ENCODE data around the gene ZNF205. TPM values are rescaled to one million over a fixed set of nuclear protein-coding genes. Genes with fewer than 3 reads are reported as not detected.

ZNF205 gene
- total and polyA plus RNA-seq, 2 experiments from 2014 or later = 16.6 to 29.1 TPM

DNA sequence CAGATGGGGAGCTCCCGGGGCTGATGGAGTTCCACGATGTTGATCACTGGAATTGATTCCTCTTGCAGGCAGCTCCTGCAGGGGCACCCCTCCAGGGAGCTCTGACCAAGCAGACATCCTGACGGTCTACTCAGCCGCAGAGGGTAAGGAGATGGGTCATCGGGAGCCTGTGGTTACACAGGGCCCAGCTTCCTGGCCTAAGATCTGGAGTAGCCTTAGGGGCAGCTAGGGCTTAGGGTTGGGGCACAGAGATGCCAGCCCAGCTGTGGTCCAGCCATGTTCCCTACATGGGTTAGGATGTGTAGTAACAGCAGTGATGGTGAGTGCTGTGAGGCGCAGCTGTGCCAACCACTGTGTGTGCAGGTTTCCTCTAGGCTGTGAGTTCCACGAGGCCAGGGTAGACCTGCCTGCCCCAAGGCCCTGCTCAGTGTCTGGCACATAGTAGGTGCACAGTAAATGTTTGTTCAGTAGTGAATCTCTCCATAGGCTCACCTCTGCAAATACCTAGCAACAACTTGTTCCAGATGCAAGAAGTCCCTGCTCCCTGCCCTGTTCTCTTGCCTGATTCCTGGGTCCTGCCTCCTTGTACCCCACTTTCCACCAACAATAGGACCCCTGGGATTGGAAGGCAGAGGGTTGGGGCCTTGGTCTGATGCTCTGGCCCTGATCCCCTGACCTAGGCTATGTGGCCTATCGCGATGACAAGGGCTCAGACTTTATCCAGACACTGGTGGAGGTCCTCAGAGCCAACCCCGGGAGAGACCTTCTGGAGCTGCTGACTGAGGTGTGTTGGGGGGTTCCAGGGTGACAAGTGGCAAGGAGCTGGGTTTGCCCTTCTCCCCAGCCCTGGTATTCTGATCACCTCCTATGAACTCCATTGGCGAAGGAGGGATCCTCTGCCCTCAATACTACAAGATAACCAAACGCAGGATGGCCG is 36.1 kb downstream of the ZNF205 start:
- Histone ChIP-seq H3K9me2 (ENCODE audit: insufficient read depth) (no peaks in the 10 kb centered on the region), H4K20me1 (replicated peaks; ENCODE audit: insufficient read depth) (no peaks in the 10 kb centered on the region), H3K4me3 (peak overlapping the region; percentile 96; the same call in 1 of the 2 replicates), H3K36me3 (ENCODE audit: insufficient read depth) (no peaks in the 10 kb centered on the region), H3K4me1 (ENCODE audit: insufficient read depth) (peaks cover 5% of the 10 kb centered on the region; the same call in 1 of the 2 replicates), H3K27me3 (ENCODE audit: insufficient read depth) (peaks cover 16% of the 10 kb centered on the region), H3F3A (replicated peaks; ENCODE audit: low read depth) (peaks cover 27% of the 10 kb centered on the region), H2AFZ (no peak overlapping the region), H3K79me2 (replicated peaks; ENCODE audit: insufficient read depth) (no peaks in the 10 kb centered on the region), H3K4me2 (peak overlapping the region; percentile 99; the same call in 1 of the 2 replicates), H3K27ac (ENCODE audit: low read depth) (no peak overlapping the region)
- Mint-ChIP-seq H3K4me3 (peak overlapping the region; percentile 88), H3K27me3 (ENCODE audit: insufficient read depth, low read depth, poor library complexity) (peaks cover 34% of the 10 kb centered on the region), H3K9me3 (peaks cover 10% of the 10 kb centered on the region), H3K4me1 (peaks cover 10% of the 10 kb centered on the region), H3K27ac (no peak overlapping the region), H3K36me3 (ENCODE audit: low read depth) (peaks cover 5% of the 10 kb centered on the region; the same call in 2 of the 3 replicates)
- TF ChIP-seq ZNF114 (CRISPR knock-in tag; IDR thresholded peaks at IDR 0.05) (no peak), STAT1 (IDR thresholded peaks at IDR 0.05; ENCODE audit: unreplicated experiment) (no peak), POLR2AphosphoS5 (IDR thresholded peaks at IDR 0.05; ENCODE audit: low read depth) (no peak), NANOG (IDR thresholded peaks at IDR 0.05; ENCODE audit: borderline replicate concordance) (no peak), CREB1 (CRISPR knock-in tag; IDR thresholded peaks at IDR 0.05; ENCODE audit: low read depth) (no peak), EZH2 (IDR thresholded peaks at IDR 0.05; ENCODE audit: low read depth, unreplicated experiment) (no peak), EZH2phosphoT487 (IDR thresholded peaks at IDR 0.05; ENCODE audit: unreplicated experiment) (no peak), JUNB (IDR thresholded peaks at IDR 0.05; ENCODE audit: unreplicated experiment) (no peak), ZNF331 (CRISPR knock-in tag; IDR thresholded peaks at IDR 0.05; ENCODE audit: low read depth) (no peak)
- TF ChIP-seq, protein P1, sequence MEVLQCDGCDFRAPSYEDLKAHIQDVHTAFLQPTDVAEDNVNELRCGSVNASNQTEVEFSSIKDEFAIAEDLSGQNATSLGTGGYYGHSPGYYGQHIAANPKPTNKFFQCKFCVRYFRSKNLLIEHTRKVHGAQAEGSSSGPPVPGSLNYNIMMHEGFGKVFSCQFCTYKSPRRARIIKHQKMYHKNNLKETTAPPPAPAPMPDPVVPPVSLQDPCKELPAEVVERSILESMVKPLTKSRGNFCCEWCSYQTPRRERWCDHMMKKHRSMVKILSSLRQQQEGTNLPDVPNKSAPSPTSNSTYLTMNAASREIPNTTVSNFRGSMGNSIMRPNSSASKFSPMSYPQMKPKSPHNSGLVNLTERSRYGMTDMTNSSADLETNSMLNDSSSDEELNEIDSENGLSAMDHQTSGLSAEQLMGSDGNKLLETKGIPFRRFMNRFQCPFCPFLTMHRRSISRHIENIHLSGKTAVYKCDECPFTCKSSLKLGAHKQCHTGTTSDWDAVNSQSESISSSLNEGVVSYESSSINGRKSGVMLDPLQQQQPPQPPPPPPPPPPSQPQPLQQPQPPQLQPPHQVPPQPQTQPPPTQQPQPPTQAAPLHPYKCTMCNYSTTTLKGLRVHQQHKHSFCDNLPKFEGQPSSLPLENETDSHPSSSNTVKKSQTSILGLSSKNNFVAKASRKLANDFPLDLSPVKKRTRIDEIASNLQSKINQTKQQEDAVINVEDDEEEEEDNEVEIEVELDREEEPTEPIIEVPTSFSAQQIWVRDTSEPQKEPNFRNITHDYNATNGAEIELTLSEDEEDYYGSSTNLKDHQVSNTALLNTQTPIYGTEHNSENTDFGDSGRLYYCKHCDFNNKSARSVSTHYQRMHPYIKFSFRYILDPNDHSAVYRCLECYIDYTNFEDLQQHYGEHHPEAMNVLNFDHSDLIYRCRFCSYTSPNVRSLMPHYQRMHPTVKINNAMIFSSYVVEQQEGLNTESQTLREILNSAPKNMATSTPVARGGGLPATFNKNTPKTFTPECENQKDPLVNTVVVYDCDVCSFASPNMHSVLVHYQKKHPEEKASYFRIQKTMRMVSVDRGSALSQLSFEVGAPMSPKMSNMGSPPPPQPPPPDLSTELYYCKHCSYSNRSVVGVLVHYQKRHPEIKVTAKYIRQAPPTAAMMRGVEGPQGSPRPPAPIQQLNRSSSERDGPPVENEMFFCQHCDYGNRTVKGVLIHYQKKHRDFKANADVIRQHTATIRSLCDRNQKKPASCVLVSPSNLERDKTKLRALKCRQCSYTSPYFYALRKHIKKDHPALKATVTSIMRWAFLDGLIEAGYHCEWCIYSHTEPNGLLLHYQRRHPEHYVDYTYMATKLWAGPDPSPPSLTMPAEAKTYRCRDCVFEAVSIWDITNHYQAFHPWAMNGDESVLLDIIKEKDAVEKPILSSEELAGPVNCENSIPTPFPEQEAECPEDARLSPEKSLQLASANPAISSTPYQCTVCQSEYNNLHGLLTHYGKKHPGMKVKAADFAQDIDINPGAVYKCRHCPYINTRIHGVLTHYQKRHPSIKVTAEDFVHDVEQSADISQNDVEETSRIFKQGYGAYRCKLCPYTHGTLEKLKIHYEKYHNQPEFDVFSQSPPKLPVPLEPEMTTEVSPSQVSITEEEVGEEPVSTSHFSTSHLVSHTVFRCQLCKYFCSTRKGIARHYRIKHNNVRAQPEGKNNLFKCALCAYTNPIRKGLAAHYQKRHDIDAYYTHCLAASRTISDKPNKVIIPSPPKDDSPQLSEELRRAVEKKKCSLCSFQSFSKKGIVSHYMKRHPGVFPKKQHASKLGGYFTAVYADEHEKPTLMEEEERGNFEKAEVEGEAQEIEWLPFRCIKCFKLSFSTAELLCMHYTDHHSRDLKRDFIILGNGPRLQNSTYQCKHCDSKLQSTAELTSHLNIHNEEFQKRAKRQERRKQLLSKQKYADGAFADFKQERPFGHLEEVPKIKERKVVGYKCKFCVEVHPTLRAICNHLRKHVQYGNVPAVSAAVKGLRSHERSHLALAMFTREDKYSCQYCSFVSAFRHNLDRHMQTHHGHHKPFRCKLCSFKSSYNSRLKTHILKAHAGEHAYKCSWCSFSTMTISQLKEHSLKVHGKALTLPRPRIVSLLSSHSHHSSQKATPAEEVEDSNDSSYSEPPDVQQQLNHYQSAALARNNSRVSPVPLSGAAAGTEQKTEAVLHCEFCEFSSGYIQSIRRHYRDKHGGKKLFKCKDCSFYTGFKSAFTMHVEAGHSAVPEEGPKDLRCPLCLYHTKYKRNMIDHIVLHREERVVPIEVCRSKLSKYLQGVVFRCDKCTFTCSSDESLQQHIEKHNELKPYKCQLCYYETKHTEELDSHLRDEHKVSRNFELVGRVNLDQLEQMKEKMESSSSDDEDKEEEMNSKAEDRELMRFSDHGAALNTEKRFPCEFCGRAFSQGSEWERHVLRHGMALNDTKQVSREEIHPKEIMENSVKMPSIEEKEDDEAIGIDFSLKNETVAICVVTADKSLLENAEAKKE (CRISPR knock-in tag; IDR thresholded peaks at IDR 0.05) = no peak
- TF ChIP-seq, protein P2, sequence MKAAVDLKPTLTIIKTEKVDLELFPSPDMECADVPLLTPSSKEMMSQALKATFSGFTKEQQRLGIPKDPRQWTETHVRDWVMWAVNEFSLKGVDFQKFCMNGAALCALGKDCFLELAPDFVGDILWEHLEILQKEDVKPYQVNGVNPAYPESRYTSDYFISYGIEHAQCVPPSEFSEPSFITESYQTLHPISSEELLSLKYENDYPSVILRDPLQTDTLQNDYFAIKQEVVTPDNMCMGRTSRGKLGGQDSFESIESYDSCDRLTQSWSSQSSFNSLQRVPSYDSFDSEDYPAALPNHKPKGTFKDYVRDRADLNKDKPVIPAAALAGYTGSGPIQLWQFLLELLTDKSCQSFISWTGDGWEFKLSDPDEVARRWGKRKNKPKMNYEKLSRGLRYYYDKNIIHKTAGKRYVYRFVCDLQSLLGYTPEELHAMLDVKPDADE (IDR thresholded peaks at IDR 0.05) = no peak
- TF ChIP-seq, protein P3, sequence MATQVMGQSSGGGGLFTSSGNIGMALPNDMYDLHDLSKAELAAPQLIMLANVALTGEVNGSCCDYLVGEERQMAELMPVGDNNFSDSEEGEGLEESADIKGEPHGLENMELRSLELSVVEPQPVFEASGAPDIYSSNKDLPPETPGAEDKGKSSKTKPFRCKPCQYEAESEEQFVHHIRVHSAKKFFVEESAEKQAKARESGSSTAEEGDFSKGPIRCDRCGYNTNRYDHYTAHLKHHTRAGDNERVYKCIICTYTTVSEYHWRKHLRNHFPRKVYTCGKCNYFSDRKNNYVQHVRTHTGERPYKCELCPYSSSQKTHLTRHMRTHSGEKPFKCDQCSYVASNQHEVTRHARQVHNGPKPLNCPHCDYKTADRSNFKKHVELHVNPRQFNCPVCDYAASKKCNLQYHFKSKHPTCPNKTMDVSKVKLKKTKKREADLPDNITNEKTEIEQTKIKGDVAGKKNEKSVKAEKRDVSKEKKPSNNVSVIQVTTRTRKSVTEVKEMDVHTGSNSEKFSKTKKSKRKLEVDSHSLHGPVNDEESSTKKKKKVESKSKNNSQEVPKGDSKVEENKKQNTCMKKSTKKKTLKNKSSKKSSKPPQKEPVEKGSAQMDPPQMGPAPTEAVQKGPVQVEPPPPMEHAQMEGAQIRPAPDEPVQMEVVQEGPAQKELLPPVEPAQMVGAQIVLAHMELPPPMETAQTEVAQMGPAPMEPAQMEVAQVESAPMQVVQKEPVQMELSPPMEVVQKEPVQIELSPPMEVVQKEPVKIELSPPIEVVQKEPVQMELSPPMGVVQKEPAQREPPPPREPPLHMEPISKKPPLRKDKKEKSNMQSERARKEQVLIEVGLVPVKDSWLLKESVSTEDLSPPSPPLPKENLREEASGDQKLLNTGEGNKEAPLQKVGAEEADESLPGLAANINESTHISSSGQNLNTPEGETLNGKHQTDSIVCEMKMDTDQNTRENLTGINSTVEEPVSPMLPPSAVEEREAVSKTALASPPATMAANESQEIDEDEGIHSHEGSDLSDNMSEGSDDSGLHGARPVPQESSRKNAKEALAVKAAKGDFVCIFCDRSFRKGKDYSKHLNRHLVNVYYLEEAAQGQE (IDR thresholded peaks at IDR 0.05; ENCODE audit: unreplicated experiment) = no peak
- TF ChIP-seq, protein P4, sequence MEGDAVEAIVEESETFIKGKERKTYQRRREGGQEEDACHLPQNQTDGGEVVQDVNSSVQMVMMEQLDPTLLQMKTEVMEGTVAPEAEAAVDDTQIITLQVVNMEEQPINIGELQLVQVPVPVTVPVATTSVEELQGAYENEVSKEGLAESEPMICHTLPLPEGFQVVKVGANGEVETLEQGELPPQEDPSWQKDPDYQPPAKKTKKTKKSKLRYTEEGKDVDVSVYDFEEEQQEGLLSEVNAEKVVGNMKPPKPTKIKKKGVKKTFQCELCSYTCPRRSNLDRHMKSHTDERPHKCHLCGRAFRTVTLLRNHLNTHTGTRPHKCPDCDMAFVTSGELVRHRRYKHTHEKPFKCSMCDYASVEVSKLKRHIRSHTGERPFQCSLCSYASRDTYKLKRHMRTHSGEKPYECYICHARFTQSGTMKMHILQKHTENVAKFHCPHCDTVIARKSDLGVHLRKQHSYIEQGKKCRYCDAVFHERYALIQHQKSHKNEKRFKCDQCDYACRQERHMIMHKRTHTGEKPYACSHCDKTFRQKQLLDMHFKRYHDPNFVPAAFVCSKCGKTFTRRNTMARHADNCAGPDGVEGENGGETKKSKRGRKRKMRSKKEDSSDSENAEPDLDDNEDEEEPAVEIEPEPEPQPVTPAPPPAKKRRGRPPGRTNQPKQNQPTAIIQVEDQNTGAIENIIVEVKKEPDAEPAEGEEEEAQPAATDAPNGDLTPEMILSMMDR (conservative IDR thresholded peaks at IDR 0.05; ENCODE audit: low read depth in 2 of 2) = no peak
- ATAC-seq (no peak), DNase-seq (ENCODE audit: low spot score) (no peak)
